ENCODE measurements around the gene ANO8.
A peak's percentile ranks its signal among the peaks of the same experiment; 100 is the strongest.
"Not testable (repeated sequence)": the region's sequence is repeated elsewhere in the genome, so short reads cannot be mapped to it uniquely, and the experiment has no call there.

Gene ANO8

GRCh38 chr19:17334414-17335409 lies at the start of gene ANO8:
TSS of gene ANO8 (minus strand) at chr19:17334855. CDS start at chr19:17334670, 185 bp downstream.
- DNase-seq (ENCODE audit: low read depth in 2 of 2) = peak; percentile 89 to 93

- DNase-seq (ENCODE audit: low read depth in 2 of 2) = no peak
Measured at GRCh38 chr19:17380426-17381138, 45.9 kb upstream of the ANO8 start.

- DNase-seq (ENCODE audit: low read depth in 2 of 2) = no peak
Measured at GRCh38 chr19:17379221-17379631, 44.6 kb upstream of the ANO8 start.

GRCh38 chr19:17378271-17378670 lies 43.6 kb upstream of the ANO8 start:
- DNase-seq (ENCODE audit: low read depth in 2 of 2) = no peak

- DNase-seq (ENCODE audit: low read depth in 2 of 2) = no peak
Measured at GRCh38 chr19:17376935-17377600, 42.4 kb upstream of the ANO8 start, which contains the start of gene PLVAP. TSS of gene PLVAP (minus strand) at chr19:17377342. CDS start at chr19:17377288, 54 bp downstream.

- no peak for DNase-seq (ENCODE audit: low read depth in 2 of 2)
Measured at GRCh38 chr19:17370026-17370587, 35.5 kb upstream of the ANO8 start.

- DNase-seq (ENCODE audit: low read depth in 2 of 2) = no peak
Measured at GRCh38 chr19:17365361-17365760, 30.7 kb upstream of the ANO8 start.

GRCh38 chr19:17363852-17364605 lies 29.4 kb upstream of the ANO8 start:
- DNase-seq (ENCODE audit: low read depth in 2 of 2) = not testable (repeated sequence)

- DNase-seq (ENCODE audit: low read depth in 2 of 2) = no peak
Measured at GRCh38 chr19:17359905-17360800, 25.5 kb upstream of the ANO8 start.

- DNase-seq (ENCODE audit: low read depth in 2 of 2) = no peak
Measured at GRCh38 chr19:17358395-17358794, 23.7 kb upstream of the ANO8 start.

GRCh38 chr19:17357724-17358123 lies 23.1 kb upstream of the ANO8 start:
- no peak for DNase-seq (ENCODE audit: low read depth in 2 of 2)

GRCh38 chr19:17357078-17357666 lies 22.5 kb upstream of the ANO8 start:
- DNase-seq (ENCODE audit: low read depth in 2 of 2) = no peak

GRCh38 chr19:17353386-17353785 lies 18.7 kb upstream of the ANO8 start:
- DNase-seq (ENCODE audit: low read depth in 2 of 2) = no peak

GRCh38 chr19:17352608-17353280 lies 18.1 kb upstream of the ANO8 start:
- no peak for DNase-seq (ENCODE audit: low read depth in 2 of 2)

- DNase-seq (ENCODE audit: low read depth in 2 of 2) = no peak
Measured at GRCh38 chr19:17351815-17352435, 17.3 kb upstream of the ANO8 start.

- no peak for DNase-seq (ENCODE audit: low read depth in 2 of 2)
Measured at GRCh38 chr19:17348700-17349099, 14.0 kb upstream of the ANO8 start.

- no peak for DNase-seq (ENCODE audit: low read depth in 2 of 2)
Measured at GRCh38 chr19:17347877-17348276, 13.2 kb upstream of the ANO8 start.

GRCh38 chr19:17347361-17347760 lies 12.7 kb upstream of the ANO8 start:
- no peak for DNase-seq (ENCODE audit: low read depth in 2 of 2)

Data from stimulated activated CD8-positive, alpha-beta memory T cell treated with anti-CD3 and anti-CD28 coated beads, Interleukin-7, amount 100 ng/mL, for 4 hours (primary cell).